ENCODE measurements around the gene GFOD2. TPM values are rescaled to one million over a fixed set of nuclear protein-coding genes. Genes with fewer than 3 reads are reported as not detected.

GFOD2 gene
- total RNA-seq, 4 donors from 2014 or later: 10.5 to 24.6 (median 17.2) TPM

GRCh38 chr16:67736858-67737257 is 17.7 kb upstream of the GFOD2 start:
- Histone ChIP-seq H3K9me3 (no peaks in the 10 kb centered on the region), H3K27me3 (no peaks in the 10 kb centered on the region), H3K4me1 (no peaks in the 10 kb centered on the region), H3K36me3 (peaks cover 0 to 90% (median 0%) of the 10 kb centered on the region in 3 donors), H3K4me3 (no peak overlapping the region), H3K27ac (no peak overlapping the region)
- WGBS, 2 donors: 96 to 97% methylated on average over 4 of the region's 4 CpGs
- TF ChIP-seq CTCF (IDR thresholded peaks at IDR 0.05) (no peak), POLR2A (IDR thresholded peaks at IDR 0.05) (no peak), EP300 (IDR thresholded peaks at IDR 0.05) (no peak)
- no peak for DNase-seq (ENCODE audit: low spot score in 2 of 2)

GRCh38 chr16:67734731-67735201 is 15.7 kb upstream of the GFOD2 start:
- TF ChIP-seq CTCF (IDR thresholded peaks at IDR 0.05) (no peak), EP300 (IDR thresholded peaks at IDR 0.05) (no peak), POLR2A (IDR thresholded peaks at IDR 0.05) (no peak)
- Histone ChIP-seq H3K4me1 (no peaks in the 10 kb centered on the region), H3K27ac (no peak overlapping the region), H3K36me3 (peaks cover 0 to 90% (median 5%) of the 10 kb centered on the region in 3 donors), H3K27me3 (no peaks in the 10 kb centered on the region), H3K4me3 (no peak overlapping the region), H3K9me3 (no peaks in the 10 kb centered on the region)
- DNase-seq (ENCODE audit: low spot score in 2 of 2): no peak
- 90 to 96% methylated on average over 8 to 9 of the region's 9 CpGs for WGBS, 2 donors

GRCh38 chr16:67733734-67734470 is 14.8 kb upstream of the GFOD2 start:
- 89 to 100% methylated on average over 2 to 5 of the region's 5 CpGs for WGBS, 2 donors
- TF ChIP-seq CTCF (IDR thresholded peaks at IDR 0.05) (no peak), POLR2A (IDR thresholded peaks at IDR 0.05) (no peak), EP300 (IDR thresholded peaks at IDR 0.05) (no peak)
- H3K27me3 ChIP-seq: no peaks in the 10 kb centered on the region
- no peak overlapping the region for H3K27ac ChIP-seq
- no peak for DNase-seq (ENCODE audit: low spot score in 2 of 2)
- no peaks in the 10 kb centered on the region for H3K9me3 ChIP-seq
- H3K4me3 ChIP-seq: no peak overlapping the region
- H3K4me1 ChIP-seq: no peaks in the 10 kb centered on the region
- H3K36me3 ChIP-seq: peaks cover 0 to 90% (median 7%) of the 10 kb centered on the region in 3 donors

GRCh38 chr16:67731753-67732095 is 12.6 kb upstream of the GFOD2 start:
- no peak overlapping the region for H3K4me3 ChIP-seq
- 80 to 89% methylated on average over 4 of the region's 4 CpGs for WGBS, 2 donors
- H3K4me1 ChIP-seq: no peaks in the 10 kb centered on the region
- H3K9me3 ChIP-seq: no peaks in the 10 kb centered on the region
- no peaks in the 10 kb centered on the region for H3K27me3 ChIP-seq
- no peak overlapping the region for H3K27ac ChIP-seq
- TF ChIP-seq EP300 (IDR thresholded peaks at IDR 0.05) (no peak), CTCF (IDR thresholded peaks at IDR 0.05) (no peak), POLR2A (IDR thresholded peaks at IDR 0.05) (no peak)
- peaks cover 0 to 96% (median 13%) of the 10 kb centered on the region in 3 donors for H3K36me3 ChIP-seq
- DNase-seq (ENCODE audit: low spot score in 2 of 2): no peak

- WGBS, 2 donors: 88 to 89% methylated on average over 9 of the region's 9 CpGs
- TF ChIP-seq EP300 (IDR thresholded peaks at IDR 0.05) (no peak), POLR2A (IDR thresholded peaks at IDR 0.05) (no peak)
- peaks cover 0 to 96% (median 15%) of the 10 kb centered on the region in 3 donors for H3K36me3 ChIP-seq
Observed at GRCh38 chr16:67731071-67731752, 12.1 kb upstream of the GFOD2 start.

More at GRCh38 chr16:67731071-67731752, 12.1 kb upstream of the GFOD2 start:
- no peaks in the 10 kb centered on the region for H3K9me3 ChIP-seq
- H3K4me1 ChIP-seq: no peaks in the 10 kb centered on the region
- H3K4me3 ChIP-seq: no peak overlapping the region
- DNase-seq (ENCODE audit: low spot score in 2 of 2): no peak
- no peak overlapping the region for H3K27ac ChIP-seq
- no peaks in the 10 kb centered on the region for H3K27me3 ChIP-seq
